WTC11 (cell line): Measurements from ENCODE around the gene PPP1CA. TPM values are rescaled to one million over a fixed set of nuclear protein-coding genes. Genes with fewer than 3 reads are reported as not detected.
A peak's percentile ranks its signal among the peaks of the same experiment; 100 is the strongest.

Experiments
- ATAC-seq: fragments of 200-7000 bp; cut with Tn5 transposase; 2 replicates; pipeline ENCODE4 v1.10.0; 2021; ENCODE audit warnings: mild to moderate bottlenecking, moderate library complexity
- CTCF ChIA-PET: fragments of 300-600 bp; sonication (Branson Sonifier 250); formaldehyde crosslinking; loops from one replicate; lab custom pipeline; 2021; ENCODE audit warnings: antibody characterized with exemption; lab: Charles Lee
- POLR2A ChIA-PET: fragments of 350-600 bp; sonication (Branson Sonifier 250); formaldehyde crosslinking; loops from one replicate; lab custom pipeline; 2021; ENCODE audit warnings: antibody characterized with exemption; lab: Charles Lee
- DNase-seq: peaks from one replicate; pipeline ENCODE4 v3.0.0; 2021; ENCODE audit warnings: low spot score
- H3K27ac Mint-ChIP-seq: 2 replicates; pipeline ENCODE4 v1.8.0; 2021; ENCODE audit warnings: mixed read lengths
- H3K27me3 Mint-ChIP-seq: 2 replicates; pipeline ENCODE4 v1.8.0; 2021; ENCODE audit warnings: low read depth, mild to moderate bottlenecking, moderate library complexity, mixed read lengths
- H3K36me3 Mint-ChIP-seq: 2 replicates; pipeline ENCODE4 v1.8.0; 2021; ENCODE audit warnings: mixed read lengths
- H3K4me1 Mint-ChIP-seq: 2 replicates; pipeline ENCODE4 v1.8.0; 2022; ENCODE audit warnings: mixed read lengths
- H3K4me3 Mint-ChIP-seq: 2 replicates; pipeline ENCODE4 v1.8.0; 2021; ENCODE audit warnings: mild to moderate bottlenecking, moderate library complexity, mixed read lengths
- H3K9me3 Mint-ChIP-seq: 2 replicates; pipeline ENCODE4 v1.8.0; 2021; ENCODE audit warnings: mixed read lengths
- CBFB ChIP-seq: sonication (generic); formaldehyde crosslinking; IDR thresholded peaks from 2 replicates; pipeline ENCODE4 v1.8.1; 2022; ENCODE audit warnings: mild to moderate bottlenecking, low read depth, missing genetic modification reagents
- CREB1 ChIP-seq: sonication (generic); formaldehyde crosslinking; IDR thresholded peaks from 2 replicates; pipeline ENCODE4 v1.8.0; 2023; ENCODE audit warnings: mild to moderate bottlenecking, missing genetic modification reagents
- OVOL2 ChIP-seq: fragments of 250-450 bp; sonication (Bioruptor Pico); IDR thresholded peaks from 2 replicates; pipeline ENCODE4 v1.9.0; 2021; ENCODE audit warnings: mild to moderate bottlenecking, borderline replicate concordance
- TEAD4 ChIP-seq: sonication (generic); formaldehyde crosslinking; IDR thresholded peaks from 2 replicates; pipeline ENCODE4 v1.8.0; 2022; ENCODE audit warnings: mild to moderate bottlenecking, missing genetic modification reagents
- ZNF317 ChIP-seq: sonication (generic); formaldehyde crosslinking; IDR thresholded peaks from 2 replicates; pipeline ENCODE4 v1.8.1; 2023; ENCODE audit warnings: low read depth, mild to moderate bottlenecking, moderate library complexity, missing genetic modification reagents, borderline replicate concordance
- total RNA-seq: library from RNA; stranded (reverse); gene quantifications from 3 replicates; pipeline ENCODE4 v1.2.3, GENCODE V29; 2021
- TF ChIP-seq, protein P1 (sequence below): sonication (generic); formaldehyde crosslinking; IDR thresholded peaks from 2 replicates; pipeline ENCODE4 v1.8.0; 2022; ENCODE audit warnings: mild to moderate bottlenecking, missing genetic modification reagents
- TF ChIP-seq, protein P2 (sequence below): sonication (generic); formaldehyde crosslinking; IDR thresholded peaks from 2 replicates; pipeline ENCODE4 v1.8.0; 2023; ENCODE audit warnings: missing genetic modification reagents, mild to moderate bottlenecking, borderline replicate concordance
- TF ChIP-seq, protein P3 (sequence below): sonication (generic); formaldehyde crosslinking; IDR thresholded peaks from 2 replicates; pipeline ENCODE4 v1.8.0; 2022; ENCODE audit warnings: mild to moderate bottlenecking, missing genetic modification reagents
- TF ChIP-seq, protein P4 (sequence below): sonication (generic); formaldehyde crosslinking; IDR thresholded peaks from 2 replicates; pipeline ENCODE4 v1.8.1; 2022; ENCODE audit warnings: missing genetic modification reagents, borderline replicate concordance
- TF ChIP-seq, protein P5 (sequence below): sonication (generic); formaldehyde crosslinking; IDR thresholded peaks from 2 replicates; pipeline ENCODE4 v1.8.0; 2023; ENCODE audit warnings: mild to moderate bottlenecking, missing genetic modification reagents

PPP1CA gene
- total RNA-seq, 1 experiment from 2014 or later: 220 TPM

DNA sequence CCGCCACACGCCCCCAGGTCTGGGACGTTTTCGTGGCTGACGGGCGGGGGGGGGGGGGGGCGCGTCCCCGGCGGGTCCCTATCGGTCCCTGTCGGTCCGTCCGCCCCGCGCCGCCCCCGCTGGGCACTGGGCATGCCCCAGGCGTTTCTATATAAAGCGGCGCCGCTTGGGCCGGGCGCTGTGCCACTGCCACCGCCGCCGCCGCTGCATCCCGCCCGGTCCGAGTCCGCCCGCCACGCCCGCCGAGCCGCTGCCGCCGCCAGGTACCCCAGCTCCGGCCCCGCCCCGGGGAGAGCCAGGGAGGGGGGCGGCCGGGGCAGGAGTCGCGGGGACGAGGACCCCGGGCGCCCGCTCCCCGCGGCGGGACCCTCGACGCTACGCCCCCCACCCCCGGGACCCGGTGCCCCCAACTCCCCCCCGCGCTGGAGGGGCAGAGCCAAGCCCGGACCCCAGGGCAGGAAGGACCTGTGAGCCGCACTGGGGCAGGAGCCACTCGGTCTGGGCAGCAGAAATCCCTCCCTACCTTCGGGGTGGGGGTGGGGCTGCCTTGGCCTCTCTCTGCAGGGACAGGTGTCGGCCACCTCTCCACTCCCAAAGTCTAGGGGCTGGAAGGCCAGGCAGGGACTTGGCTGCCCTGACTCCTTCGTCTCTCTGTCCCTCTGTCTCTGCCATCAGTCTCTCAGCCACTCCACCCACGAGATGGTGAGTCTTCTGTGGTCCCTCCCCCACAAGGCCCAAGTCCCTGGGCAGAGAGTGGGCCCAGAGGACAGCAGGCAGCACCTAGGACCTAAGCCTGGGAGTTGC is 14.0 kb upstream of the PPP1CA start, which contains the start of gene CARNS1:
TSS of gene CARNS1 (plus strand) at position 178 of the 804 bp plus-strand sequence. CDS start at position 700, 522 bp downstream.
- TF ChIP-seq, protein P1, sequence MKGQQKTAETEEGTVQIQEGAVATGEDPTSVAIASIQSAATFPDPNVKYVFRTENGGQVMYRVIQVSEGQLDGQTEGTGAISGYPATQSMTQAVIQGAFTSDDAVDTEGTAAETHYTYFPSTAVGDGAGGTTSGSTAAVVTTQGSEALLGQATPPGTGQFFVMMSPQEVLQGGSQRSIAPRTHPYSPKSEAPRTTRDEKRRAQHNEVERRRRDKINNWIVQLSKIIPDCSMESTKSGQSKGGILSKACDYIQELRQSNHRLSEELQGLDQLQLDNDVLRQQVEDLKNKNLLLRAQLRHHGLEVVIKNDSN (CRISPR knock-in tag): no peak
- TF ChIP-seq CREB1: no peak
- TF ChIP-seq, protein P2, sequence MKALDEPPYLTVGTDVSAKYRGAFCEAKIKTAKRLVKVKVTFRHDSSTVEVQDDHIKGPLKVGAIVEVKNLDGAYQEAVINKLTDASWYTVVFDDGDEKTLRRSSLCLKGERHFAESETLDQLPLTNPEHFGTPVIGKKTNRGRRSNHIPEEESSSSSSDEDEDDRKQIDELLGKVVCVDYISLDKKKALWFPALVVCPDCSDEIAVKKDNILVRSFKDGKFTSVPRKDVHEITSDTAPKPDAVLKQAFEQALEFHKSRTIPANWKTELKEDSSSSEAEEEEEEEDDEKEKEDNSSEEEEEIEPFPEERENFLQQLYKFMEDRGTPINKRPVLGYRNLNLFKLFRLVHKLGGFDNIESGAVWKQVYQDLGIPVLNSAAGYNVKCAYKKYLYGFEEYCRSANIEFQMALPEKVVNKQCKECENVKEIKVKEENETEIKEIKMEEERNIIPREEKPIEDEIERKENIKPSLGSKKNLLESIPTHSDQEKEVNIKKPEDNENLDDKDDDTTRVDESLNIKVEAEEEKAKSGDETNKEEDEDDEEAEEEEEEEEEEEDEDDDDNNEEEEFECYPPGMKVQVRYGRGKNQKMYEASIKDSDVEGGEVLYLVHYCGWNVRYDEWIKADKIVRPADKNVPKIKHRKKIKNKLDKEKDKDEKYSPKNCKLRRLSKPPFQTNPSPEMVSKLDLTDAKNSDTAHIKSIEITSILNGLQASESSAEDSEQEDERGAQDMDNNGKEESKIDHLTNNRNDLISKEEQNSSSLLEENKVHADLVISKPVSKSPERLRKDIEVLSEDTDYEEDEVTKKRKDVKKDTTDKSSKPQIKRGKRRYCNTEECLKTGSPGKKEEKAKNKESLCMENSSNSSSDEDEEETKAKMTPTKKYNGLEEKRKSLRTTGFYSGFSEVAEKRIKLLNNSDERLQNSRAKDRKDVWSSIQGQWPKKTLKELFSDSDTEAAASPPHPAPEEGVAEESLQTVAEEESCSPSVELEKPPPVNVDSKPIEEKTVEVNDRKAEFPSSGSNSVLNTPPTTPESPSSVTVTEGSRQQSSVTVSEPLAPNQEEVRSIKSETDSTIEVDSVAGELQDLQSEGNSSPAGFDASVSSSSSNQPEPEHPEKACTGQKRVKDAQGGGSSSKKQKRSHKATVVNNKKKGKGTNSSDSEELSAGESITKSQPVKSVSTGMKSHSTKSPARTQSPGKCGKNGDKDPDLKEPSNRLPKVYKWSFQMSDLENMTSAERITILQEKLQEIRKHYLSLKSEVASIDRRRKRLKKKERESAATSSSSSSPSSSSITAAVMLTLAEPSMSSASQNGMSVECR: no peak
- no peak for TF ChIP-seq TEAD4
- TF ChIP-seq, protein P3, sequence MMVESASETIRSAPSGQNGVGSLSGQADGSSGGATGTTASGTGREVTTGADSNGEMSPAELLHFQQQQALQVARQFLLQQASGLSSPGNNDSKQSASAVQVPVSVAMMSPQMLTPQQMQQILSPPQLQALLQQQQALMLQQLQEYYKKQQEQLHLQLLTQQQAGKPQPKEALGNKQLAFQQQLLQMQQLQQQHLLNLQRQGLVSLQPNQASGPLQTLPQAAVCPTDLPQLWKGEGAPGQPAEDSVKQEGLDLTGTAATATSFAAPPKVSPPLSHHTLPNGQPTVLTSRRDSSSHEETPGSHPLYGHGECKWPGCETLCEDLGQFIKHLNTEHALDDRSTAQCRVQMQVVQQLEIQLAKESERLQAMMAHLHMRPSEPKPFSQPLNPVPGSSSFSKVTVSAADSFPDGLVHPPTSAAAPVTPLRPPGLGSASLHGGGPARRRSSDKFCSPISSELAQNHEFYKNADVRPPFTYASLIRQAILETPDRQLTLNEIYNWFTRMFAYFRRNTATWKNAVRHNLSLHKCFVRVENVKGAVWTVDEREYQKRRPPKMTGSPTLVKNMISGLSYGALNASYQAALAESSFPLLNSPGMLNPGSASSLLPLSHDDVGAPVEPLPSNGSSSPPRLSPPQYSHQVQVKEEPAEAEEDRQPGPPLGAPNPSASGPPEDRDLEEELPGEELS: 0 out of 2 replicates have a peak, but pooled peaks have one; percentile 26
- no peak for TF ChIP-seq CBFB (CRISPR knock-in tag)
- no peak for TF ChIP-seq OVOL2
- TF ChIP-seq, protein P4, sequence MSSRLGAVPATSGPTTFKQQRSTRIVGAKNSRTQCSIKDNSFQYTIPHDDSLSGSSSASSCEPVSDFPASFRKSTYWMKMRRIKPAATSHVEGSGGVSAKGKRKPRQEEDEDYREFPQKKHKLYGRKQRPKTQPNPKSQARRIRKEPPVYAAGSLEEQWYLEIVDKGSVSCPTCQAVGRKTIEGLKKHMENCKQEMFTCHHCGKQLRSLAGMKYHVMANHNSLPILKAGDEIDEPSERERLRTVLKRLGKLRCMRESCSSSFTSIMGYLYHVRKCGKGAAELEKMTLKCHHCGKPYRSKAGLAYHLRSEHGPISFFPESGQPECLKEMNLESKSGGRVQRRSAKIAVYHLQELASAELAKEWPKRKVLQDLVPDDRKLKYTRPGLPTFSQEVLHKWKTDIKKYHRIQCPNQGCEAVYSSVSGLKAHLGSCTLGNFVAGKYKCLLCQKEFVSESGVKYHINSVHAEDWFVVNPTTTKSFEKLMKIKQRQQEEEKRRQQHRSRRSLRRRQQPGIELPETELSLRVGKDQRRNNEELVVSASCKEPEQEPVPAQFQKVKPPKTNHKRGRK (CRISPR knock-in tag): no peak
- no peak for TF ChIP-seq ZNF317 (CRISPR knock-in tag)
- TF ChIP-seq, protein P5, sequence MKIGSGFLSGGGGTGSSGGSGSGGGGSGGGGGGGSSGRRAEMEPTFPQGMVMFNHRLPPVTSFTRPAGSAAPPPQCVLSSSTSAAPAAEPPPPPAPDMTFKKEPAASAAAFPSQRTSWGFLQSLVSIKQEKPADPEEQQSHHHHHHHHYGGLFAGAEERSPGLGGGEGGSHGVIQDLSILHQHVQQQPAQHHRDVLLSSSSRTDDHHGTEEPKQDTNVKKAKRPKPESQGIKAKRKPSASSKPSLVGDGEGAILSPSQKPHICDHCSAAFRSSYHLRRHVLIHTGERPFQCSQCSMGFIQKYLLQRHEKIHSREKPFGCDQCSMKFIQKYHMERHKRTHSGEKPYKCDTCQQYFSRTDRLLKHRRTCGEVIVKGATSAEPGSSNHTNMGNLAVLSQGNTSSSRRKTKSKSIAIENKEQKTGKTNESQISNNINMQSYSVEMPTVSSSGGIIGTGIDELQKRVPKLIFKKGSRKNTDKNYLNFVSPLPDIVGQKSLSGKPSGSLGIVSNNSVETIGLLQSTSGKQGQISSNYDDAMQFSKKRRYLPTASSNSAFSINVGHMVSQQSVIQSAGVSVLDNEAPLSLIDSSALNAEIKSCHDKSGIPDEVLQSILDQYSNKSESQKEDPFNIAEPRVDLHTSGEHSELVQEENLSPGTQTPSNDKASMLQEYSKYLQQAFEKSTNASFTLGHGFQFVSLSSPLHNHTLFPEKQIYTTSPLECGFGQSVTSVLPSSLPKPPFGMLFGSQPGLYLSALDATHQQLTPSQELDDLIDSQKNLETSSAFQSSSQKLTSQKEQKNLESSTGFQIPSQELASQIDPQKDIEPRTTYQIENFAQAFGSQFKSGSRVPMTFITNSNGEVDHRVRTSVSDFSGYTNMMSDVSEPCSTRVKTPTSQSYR (CRISPR knock-in tag): peak; percentile 62; the same call in 1 of the 2 replicates
- peak; percentile 66 for DNase-seq
- CTCF ChIA-PET: interaction anchor here (0.5 to 3.6 kb wide), 5 partner anchors 14 to 33 kb away, joined by 3 to 22 read pairs (median 4); partner anchors contain the start of genes PPP1CA and RAD9A
- Mint-ChIP-seq H3K4me3 (peak within 1 kb of the TSS; percentile 74), H3K27me3 (peaks cover 16% of the 10 kb centered on the region), H3K9me3 (no peaks in the 10 kb centered on the region), H3K36me3 (no peaks in the 10 kb centered on the region), H3K4me1 (peaks cover 14% of the 10 kb centered on the region), H3K27ac (peak within 1 kb of the TSS; percentile 13)
- POLR2A ChIA-PET: interaction anchor here (0.5 kb wide), 1 partner anchor 28 kb away, joined by 3 read pairs; the partner anchor contains the start of gene CORO1B
- ATAC-seq: peak; percentile 46
